Smooth muscle cell (in vitro differentiated cells): ENCODE data around the gene NIP7. TPM values are rescaled to one million over a fixed set of nuclear protein-coding genes. Genes with fewer than 3 reads are reported as not detected.

Experiments
- DNase-seq: peaks from one replicate; lab custom pipeline; 2025; ENCODE audit not compliant: unreplicated experiment; lab: John Stamatoyannopoulos, UW
- H2AFZ ChIP-seq: fragments of 200-600 bp; sonication (generic); 2 replicates; pipeline ENCODE4 v1.6.0; 2016; ENCODE audit warnings: antibody characterized with exemption, low read depth, mild to moderate bottlenecking
- H3F3A ChIP-seq: fragments of 200-600 bp; sonication (generic); 2 replicates; pipeline ENCODE4 v1.6.0; 2017; ENCODE audit warnings: antibody characterized with exemption, low read depth
- H3K27ac ChIP-seq: fragments of 200-600 bp; sonication (generic); 2 replicates; pipeline ENCODE4 v1.5.1; 2016; ENCODE audit warnings: low read depth, mild to moderate bottlenecking
- H3K27me3 ChIP-seq: fragments of 200-600 bp; sonication (generic); 2 replicates; pipeline ENCODE4 v1.6.1; 2016; ENCODE audit warnings: low read depth, mild to moderate bottlenecking
- H3K36me3 ChIP-seq: fragments of 200-600 bp; sonication (generic); 2 replicates; pipeline ENCODE4 v1.5.1; 2016; ENCODE audit warnings: low read depth
- H3K4me1 ChIP-seq: fragments of 200-600 bp; sonication (generic); 2 replicates; pipeline ENCODE4 v1.5.1; 2016; ENCODE audit warnings: low read depth
- H3K4me2 ChIP-seq: fragments of 200-600 bp; sonication (generic); 2 replicates; pipeline ENCODE4 v1.6.0; 2016; ENCODE audit warnings: mild to moderate bottlenecking
- H3K4me3 ChIP-seq: fragments of 200-600 bp; sonication (generic); 2 replicates; pipeline ENCODE4 v1.5.1; 2016; ENCODE audit warnings: mild to moderate bottlenecking
- H3K79me2 ChIP-seq: fragments of 200-600 bp; sonication (generic); 2 replicates; pipeline ENCODE4 v1.6.0; 2016; ENCODE audit warnings: low read depth, mild to moderate bottlenecking
- H3K9ac ChIP-seq: fragments of 200-600 bp; sonication (generic); 2 replicates; pipeline ENCODE4 v1.6.0; 2016; ENCODE audit warnings: low read depth
- H3K9me3 ChIP-seq: fragments of 200-600 bp; sonication (generic); replicated peaks from 2 replicates; pipeline ENCODE4 v1.5.1; 2016; ENCODE audit warnings: low read depth
- H4K20me1 ChIP-seq: fragments of 200-600 bp; sonication (generic); 2 replicates; pipeline ENCODE4 v1.6.0; 2016; ENCODE audit warnings: low read depth
- WGBS: methylation state at CpG from one replicate; pipeline ENCODE4 v1.1.7; 2016; ENCODE audit warnings: low lambda C conversion rate; 5-methylcytosine and 5-hydroxymethylcytosine counted together
- polyA plus RNA-seq: library from polyadenylated mRNA; unstranded; fragments of >200 nt; fragmentation: Nextera tagmentation; extraction: Ambion mirVana; gene quantifications from 2 replicates; pipeline ENCODE4 v1.2.1, GENCODE V29; 2016
- total RNA-seq: library from RNA; depleted of rRNA; stranded (reverse); fragments of >200 nt; gene quantifications from 2 replicates; pipeline ENCODE4 v1.2.3, GENCODE V29; 2014
- TF ChIP-seq, protein P1 (sequence below): fragments of 200-600 bp; sonication (generic); IDR thresholded peaks from 2 replicates; pipeline ENCODE4 v1.5.1; 2017; ENCODE audit warnings: borderline replicate concordance, mild to moderate bottlenecking, antibody characterized with exemption; ENCODE audit not compliant: insufficient read depth, poor library complexity, severe bottlenecking

Gene NIP7
- total and polyA plus RNA-seq, 2 experiments from 2014 or later = 17.0 to 20.3 TPM

DNA sequence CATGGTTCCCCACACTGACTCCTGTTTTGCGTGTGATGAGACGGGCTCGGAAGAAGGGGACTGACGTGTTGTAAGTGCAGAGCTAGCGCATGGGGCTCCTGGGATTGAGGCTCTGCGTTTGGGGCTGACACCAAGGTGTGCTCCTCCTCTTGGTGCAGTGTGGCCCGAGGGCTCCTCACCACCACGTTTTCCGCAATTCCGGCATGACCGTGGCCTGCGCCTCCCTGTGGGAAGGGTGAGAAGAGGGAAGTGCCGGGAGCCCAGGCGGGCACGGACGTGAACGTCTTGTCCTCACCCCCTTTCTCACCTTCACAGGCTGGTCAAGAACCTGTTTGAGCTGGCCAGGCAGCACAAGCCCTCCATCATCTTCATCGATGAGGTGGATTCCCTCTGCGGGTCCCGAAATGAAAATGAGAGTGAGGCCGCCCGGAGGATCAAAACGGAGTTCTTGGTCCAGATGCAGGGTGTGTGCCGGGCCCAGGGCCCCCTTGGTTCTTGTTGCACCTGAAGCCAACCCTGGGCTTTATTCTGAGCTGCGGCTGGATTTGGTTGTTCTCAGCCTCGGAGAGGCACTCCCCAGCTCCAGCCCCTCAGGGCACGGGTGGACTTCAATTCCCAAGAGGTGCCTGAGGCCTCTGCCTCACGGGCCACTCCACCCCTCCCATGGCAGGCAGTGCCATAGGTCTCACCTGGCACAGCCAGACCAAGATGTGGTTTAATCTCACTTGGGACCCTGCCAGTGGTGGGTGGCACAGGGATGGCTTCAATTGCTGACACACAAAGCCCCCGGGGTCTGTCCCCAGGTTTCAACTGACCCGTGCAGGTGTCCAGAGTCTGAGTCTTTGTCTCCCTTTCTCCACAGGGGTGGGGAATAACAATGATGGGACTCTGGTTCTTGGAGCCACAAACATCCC, 19.5 kb upstream of the NIP7 start:
- no peaks in the 10 kb centered on the region for H3K27me3 ChIP-seq
- H3K27ac ChIP-seq = no peak overlapping the region
- H3K9me3 ChIP-seq = no peaks in the 10 kb centered on the region
- peaks cover 41% of the 10 kb centered on the region for H4K20me1 ChIP-seq
- H3F3A ChIP-seq = no peaks in the 10 kb centered on the region
- peaks cover 17% of the 10 kb centered on the region for H3K79me2 ChIP-seq
- no peaks in the 10 kb centered on the region for H3K4me1 ChIP-seq
- TF ChIP-seq, protein P1, sequence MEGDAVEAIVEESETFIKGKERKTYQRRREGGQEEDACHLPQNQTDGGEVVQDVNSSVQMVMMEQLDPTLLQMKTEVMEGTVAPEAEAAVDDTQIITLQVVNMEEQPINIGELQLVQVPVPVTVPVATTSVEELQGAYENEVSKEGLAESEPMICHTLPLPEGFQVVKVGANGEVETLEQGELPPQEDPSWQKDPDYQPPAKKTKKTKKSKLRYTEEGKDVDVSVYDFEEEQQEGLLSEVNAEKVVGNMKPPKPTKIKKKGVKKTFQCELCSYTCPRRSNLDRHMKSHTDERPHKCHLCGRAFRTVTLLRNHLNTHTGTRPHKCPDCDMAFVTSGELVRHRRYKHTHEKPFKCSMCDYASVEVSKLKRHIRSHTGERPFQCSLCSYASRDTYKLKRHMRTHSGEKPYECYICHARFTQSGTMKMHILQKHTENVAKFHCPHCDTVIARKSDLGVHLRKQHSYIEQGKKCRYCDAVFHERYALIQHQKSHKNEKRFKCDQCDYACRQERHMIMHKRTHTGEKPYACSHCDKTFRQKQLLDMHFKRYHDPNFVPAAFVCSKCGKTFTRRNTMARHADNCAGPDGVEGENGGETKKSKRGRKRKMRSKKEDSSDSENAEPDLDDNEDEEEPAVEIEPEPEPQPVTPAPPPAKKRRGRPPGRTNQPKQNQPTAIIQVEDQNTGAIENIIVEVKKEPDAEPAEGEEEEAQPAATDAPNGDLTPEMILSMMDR = no peak
- no peak overlapping the region for H3K4me2 ChIP-seq
- no peak for DNase-seq
- WGBS = 97% methylated on average over 30 of the region's 30 CpGs
- H3K4me3 ChIP-seq = no peak overlapping the region
- no peak overlapping the region for H3K9ac ChIP-seq
- H2AFZ ChIP-seq = no peak overlapping the region
- H3K36me3 ChIP-seq = no peaks in the 10 kb centered on the region

DNA sequence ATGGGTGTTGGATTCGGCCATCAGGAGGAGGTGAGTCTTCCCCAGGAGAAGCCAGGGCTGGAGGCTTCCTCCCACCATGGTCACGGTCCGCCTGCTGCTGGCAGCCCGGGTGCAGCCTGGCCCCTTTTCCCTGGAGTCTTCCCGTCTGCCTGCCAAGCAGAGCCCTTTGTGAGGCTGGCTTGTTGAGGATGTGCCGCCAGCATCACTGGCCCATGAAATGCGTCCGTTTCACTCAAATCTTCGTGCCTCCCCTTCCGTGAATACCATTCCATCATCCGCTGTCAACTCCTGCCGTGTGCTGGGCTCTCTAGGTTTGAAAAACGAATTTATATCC, 18.9 kb upstream of the NIP7 start:
- Histone ChIP-seq H3K9ac (no peak overlapping the region), H3K79me2 (peaks cover 11% of the 10 kb centered on the region), H3K4me2 (no peak overlapping the region), H3K4me3 (no peak overlapping the region), H3K9me3 (no peaks in the 10 kb centered on the region), H3K36me3 (no peaks in the 10 kb centered on the region), H3K27ac (no peak overlapping the region), H3K4me1 (no peaks in the 10 kb centered on the region), H2AFZ (no peak overlapping the region), H3K27me3 (no peaks in the 10 kb centered on the region), H3F3A (no peaks in the 10 kb centered on the region), H4K20me1 (peaks cover 39% of the 10 kb centered on the region)
- 95% methylated on average over 13 of the region's 13 CpGs for WGBS
- DNase-seq = no peak
- TF ChIP-seq, protein P1 = no peak

DNA sequence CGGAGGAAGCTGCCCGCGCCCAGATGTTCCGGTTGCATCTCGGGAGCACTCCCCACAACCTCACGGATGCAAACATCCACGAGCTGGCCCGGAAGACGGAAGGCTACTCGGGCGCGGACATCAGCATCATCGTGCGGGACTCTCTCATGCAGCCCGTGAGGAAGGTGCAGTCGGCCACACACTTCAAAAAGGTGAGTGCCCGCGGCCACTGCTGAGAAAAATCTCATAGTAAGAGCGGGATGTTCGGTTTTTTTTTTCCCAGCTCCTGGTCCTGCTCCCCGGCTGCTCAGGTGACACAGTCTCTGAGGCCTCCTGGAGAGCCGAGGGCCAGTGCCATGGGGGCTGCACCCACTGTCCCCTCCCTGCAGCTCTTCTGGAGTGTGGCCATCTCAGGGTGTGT, 18.5 kb upstream of the NIP7 start:
- Histone ChIP-seq H2AFZ (no peak overlapping the region), H3K9me3 (no peaks in the 10 kb centered on the region), H3F3A (no peaks in the 10 kb centered on the region), H4K20me1 (peaks cover 39% of the 10 kb centered on the region), H3K79me2 (peaks cover 15% of the 10 kb centered on the region), H3K36me3 (no peaks in the 10 kb centered on the region), H3K4me1 (no peaks in the 10 kb centered on the region), H3K4me3 (no peak overlapping the region), H3K9ac (no peak overlapping the region), H3K27me3 (no peaks in the 10 kb centered on the region), H3K4me2 (no peak overlapping the region), H3K27ac (no peak overlapping the region)
- WGBS = 97% methylated on average over 22 of the region's 22 CpGs
- TF ChIP-seq, protein P1 = no peak
- no peak for DNase-seq

DNA sequence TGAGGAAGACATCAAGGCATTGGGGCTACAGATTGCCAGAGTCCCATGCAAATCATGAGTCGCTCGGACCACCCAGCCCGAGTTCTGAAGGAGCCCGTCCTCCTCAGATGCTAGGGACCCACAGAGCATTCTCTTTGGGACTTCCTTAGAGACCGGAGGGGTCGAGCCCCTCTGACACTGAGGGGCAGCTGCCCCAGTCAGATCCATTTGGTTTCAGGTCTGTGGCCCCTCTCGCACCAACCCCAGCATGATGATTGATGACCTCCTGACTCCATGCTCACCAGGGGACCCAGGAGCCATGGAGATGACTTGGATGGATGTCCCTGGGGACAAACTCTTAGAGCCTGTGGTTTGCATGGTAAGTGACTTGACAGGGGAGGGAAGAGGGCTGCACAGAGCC, 17.2 kb upstream of the NIP7 start:
- H4K20me1 ChIP-seq = peaks cover 45% of the 10 kb centered on the region
- 92% methylated on average over 7 of the region's 7 CpGs for WGBS
- H3K36me3 ChIP-seq = no peaks in the 10 kb centered on the region
- H3K9ac ChIP-seq = no peak overlapping the region
- TF ChIP-seq, protein P1 = no peak
- no peak for DNase-seq
- H3K4me2 ChIP-seq = no peak overlapping the region
- no peak overlapping the region for H2AFZ ChIP-seq
- H3K4me3 ChIP-seq = no peak overlapping the region
- no peaks in the 10 kb centered on the region for H3F3A ChIP-seq
- H3K27me3 ChIP-seq = no peaks in the 10 kb centered on the region
- no peaks in the 10 kb centered on the region for H3K4me1 ChIP-seq
- H3K27ac ChIP-seq = no peak overlapping the region
- no peaks in the 10 kb centered on the region for H3K9me3 ChIP-seq
- peaks cover 19% of the 10 kb centered on the region for H3K79me2 ChIP-seq
